Keratinocyte (primary cell): ENCODE measurements around the gene SYT11. TPM values are rescaled to one million over a fixed set of nuclear protein-coding genes. Genes with fewer than 3 reads are reported as not detected.

Experiments used
- DNase-seq: peaks from one replicate; pipeline ENCODE4 v3.0.0-alpha.2; 2011; ENCODE audit warnings: low read depth, missing footprints, low spot score
- FAIRE-seq: peaks from 2 replicates; lab custom pipeline; 2011; peaks lifted over from hg19 to GRCh38; lab: Jason Lieb, UNC
- H2AFZ ChIP-seq: 2 replicates; pipeline ENCODE4 v1.6.0; 2012; ENCODE audit warnings: low read length, control low read depth, inconsistent platforms; ENCODE audit not compliant: control insufficient read depth
- H3K27ac ChIP-seq: 2 replicates; pipeline ENCODE4 v1.5.1; 2011; ENCODE audit warnings: low read length; ENCODE audit not compliant: control insufficient read depth, insufficient read depth
- H3K27me3 ChIP-seq: 3 replicates; pipeline ENCODE4 v1.6.0; 2011; ENCODE audit warnings: low read length; ENCODE audit not compliant: control insufficient read depth, insufficient read depth; ENCODE audit errors: extremely low read depth
- H3K36me3 ChIP-seq, 2 experiments: 2 replicates in 1 of 2; 3 replicates in 1 of 2; pipeline ENCODE4 v1.5.1; 2011; ENCODE audit warnings: low read length in 2 of 2, mild to moderate bottlenecking in 1 of 2; ENCODE audit not compliant: control insufficient read depth in 2 of 2, insufficient read depth in 2 of 2; ENCODE audit errors: extremely low read depth in 1 of 2
- H3K4me1 ChIP-seq: 3 replicates; pipeline ENCODE4 v1.5.1; 2011; ENCODE audit warnings: low read length; ENCODE audit not compliant: control insufficient read depth, insufficient read depth; ENCODE audit errors: extremely low read depth
- H3K4me2 ChIP-seq: 3 replicates; pipeline ENCODE4 v1.6.0; 2011; ENCODE audit warnings: low read depth, low read length; ENCODE audit not compliant: control insufficient read depth, insufficient read depth; ENCODE audit errors: extremely low read depth
- H3K4me3 ChIP-seq, 3 experiments: fragments of 200-600 bp in 1 of 3; sonication (generic) in 1 of 3; 2 replicates in 2 of 3; 3 replicates in 1 of 3; pipeline ENCODE4 v1.5.1; 2011 to 2016; ENCODE audit warnings: low read length in 3 of 3, mild to moderate bottlenecking in 3 of 3, control low read depth in 2 of 3, inconsistent platforms in 1 of 3, low read depth in 1 of 3, mixed read lengths in 1 of 3, mixed run types in 1 of 3, moderate library complexity in 1 of 3; ENCODE audit not compliant: control insufficient read depth in 2 of 3, insufficient read depth in 2 of 3; ENCODE audit errors: extremely low read depth in 1 of 3
- H3K79me2 ChIP-seq: 2 replicates; pipeline ENCODE4 v1.6.0; 2012; ENCODE audit warnings: low read length; ENCODE audit not compliant: control insufficient read depth, insufficient read depth
- H3K9ac ChIP-seq: 3 replicates; pipeline ENCODE4 v1.6.0; 2011; ENCODE audit warnings: low read length; ENCODE audit not compliant: control insufficient read depth, insufficient read depth; ENCODE audit errors: extremely low read depth
- H3K9me1 ChIP-seq: 3 replicates; pipeline ENCODE4 v1.6.0; 2011; ENCODE audit warnings: low read length; ENCODE audit not compliant: control insufficient read depth, insufficient read depth; ENCODE audit errors: extremely low read depth
- H3K9me3 ChIP-seq: 2 replicates; pipeline ENCODE4 v1.5.1; 2012; ENCODE audit warnings: low read depth, low read length; ENCODE audit not compliant: control insufficient read depth
- H4K20me1 ChIP-seq: 3 replicates; pipeline ENCODE4 v1.6.0; 2011; ENCODE audit warnings: low read length; ENCODE audit not compliant: control insufficient read depth, insufficient read depth; ENCODE audit errors: extremely low read depth
- CTCF ChIP-seq, 3 experiments: IDR thresholded peaks in 1 of 3; conservative IDR thresholded peaks in 1 of 3; optimal IDR thresholded peaks in 1 of 3; 2 replicates in 2 of 3; 3 replicates in 1 of 3; pipeline versions ENCODE3 to v1.5.1; 2011; ENCODE audit warnings: low read length in 3 of 3, mild to moderate bottlenecking in 3 of 3, moderate library complexity in 2 of 3, control low read depth in 1 of 3, inconsistent platforms in 1 of 3; ENCODE audit not compliant: insufficient read depth in 2 of 3; ENCODE audit errors: extremely low read depth in 1 of 3
- EZH2 ChIP-seq: IDR thresholded peaks from one replicate; pipeline ENCODE4 v1.6.1; 2012; ENCODE audit warnings: inconsistent platforms, mild to moderate bottlenecking, low read length, moderate library complexity
- dilution Hi-C: fragments of 300-500 bp; cut with MboI; formaldehyde crosslinking; loops from one replicate; pipeline ENCODE4 v1.7.0; 2020; ENCODE audit warnings: low sequenced_read_pairs; ENCODE audit not compliant: extremely low pct_ligation_motif_present
- polyA plus RNA-seq, 5 experiments: library from polyadenylated mRNA; depleted of rRNA in 3 of 5; stranded (reverse) in 3 of 5; stranded (forward) in 1 of 5; unstranded in 1 of 5; fragments of >200 nt; gene quantifications; 1 replicate in 1 of 5; 2 replicates in 3 of 5; 3 replicates in 1 of 5; pipeline versions ENCODE4 v1.2.1 to v1.2.3, GENCODE V29; 2011 to 2012; ENCODE audit warnings: missing spikeins in 2 of 5, low read depth in 1 of 5, low replicate concordance in 1 of 5

Gene SYT11
- polyA plus RNA-seq, 1 donor (not counting 4 experiments of a cell fraction or from before 2014, with no cell fraction given): 0.08 TPM

GRCh38 chr1:155932487-155932886 lies 73.1 kb downstream of the SYT11 start:
- H3K4me3 ChIP-seq: peak overlapping the region; percentile 87 to 97 (median 93)
- peak overlapping the region; percentile 66 for H3K9ac ChIP-seq
- no peak overlapping the region for H2AFZ ChIP-seq
- TF ChIP-seq CTCF (optimal IDR thresholded peaks at IDR 0.05 in 1 of 3, IDR thresholded peaks at IDR 0.05 in 1 of 3, conservative IDR thresholded peaks at IDR 0.05 in 1 of 3; ENCODE audit: extremely low read depth in 1 of 3, insufficient read depth in 2 of 3, low read length in 3 of 3): no peak
- TF ChIP-seq EZH2: no peak
- peak overlapping the region; percentile 88 for H3K4me2 ChIP-seq
- FAIRE-seq: no peak
- peak overlapping the region; percentile 96 for H3K27ac ChIP-seq
- peaks cover 59% of the 10 kb centered on the region for H3K79me2 ChIP-seq
- peaks cover 8 to 32% of the 10 kb centered on the region in 2 experiments for H3K36me3 ChIP-seq
- peaks cover 38% of the 10 kb centered on the region for H3K4me1 ChIP-seq
- no peak for DNase-seq
- H3K27me3 ChIP-seq: no peaks in the 10 kb centered on the region
- dilution Hi-C loops: no loop called here
- peaks cover 5% of the 10 kb centered on the region for H4K20me1 ChIP-seq
- H3K9me3 ChIP-seq: no peaks in the 10 kb centered on the region
- peaks cover 3% of the 10 kb centered on the region for H3K9me1 ChIP-seq

- no peaks in the 10 kb centered on the region for H3K27me3 ChIP-seq
- DNase-seq (no peak), FAIRE-seq (no peak)
- H3K9ac ChIP-seq: peak overlapping the region; percentile 98
- dilution Hi-C loops: no loop called here
- H3K4me3 ChIP-seq: peak overlapping the region; percentile 87 to 97 (median 93)
- H3K4me1 ChIP-seq: peaks cover 38% of the 10 kb centered on the region
- H3K9me3 ChIP-seq: no peaks in the 10 kb centered on the region
- no peak overlapping the region for H2AFZ ChIP-seq
- peaks cover 5% of the 10 kb centered on the region for H4K20me1 ChIP-seq
- H3K9me1 ChIP-seq: peaks cover 3% of the 10 kb centered on the region
- peak overlapping the region; percentile 88 for H3K4me2 ChIP-seq
- peak overlapping the region; percentile 96 for H3K27ac ChIP-seq
- peaks cover 6 to 24% of the 10 kb centered on the region in 2 experiments for H3K36me3 ChIP-seq
- peaks cover 51% of the 10 kb centered on the region for H3K79me2 ChIP-seq
- no peak for TF ChIP-seq CTCF (optimal IDR thresholded peaks at IDR 0.05 in 1 of 3, IDR thresholded peaks at IDR 0.05 in 1 of 3, conservative IDR thresholded peaks at IDR 0.05 in 1 of 3; ENCODE audit: extremely low read depth in 1 of 3, insufficient read depth in 2 of 3, low read length in 3 of 3)
- TF ChIP-seq EZH2: no peak
Measured at GRCh38 chr1:155933591-155934096, 74.3 kb downstream of the SYT11 start.
